ENCODE results near the gene EPHB1. TPM values are rescaled to one million over a fixed set of nuclear protein-coding genes. Genes with fewer than 3 reads are reported as not detected.

The EPHB1 gene
- total RNA-seq, 4 donors from 2014 or later: 11.1 to 14.2 (median 13.0) TPM

- no peak for TF ChIP-seq POLR2A (IDR thresholded peaks at IDR 0.05)
- intact Hi-C loops (cut with DNase I; ENCODE audit: low total_unique reads): no loop called here
- 37 to 63% methylated on average over 1 to 2 of the region's 2 CpGs for WGBS, 2 donors
- no peak for DNase-seq (ENCODE audit: low spot score in 2 of 2)
- no peak overlapping the region for H3K4me3 ChIP-seq (ENCODE audit: low read depth, poor library complexity, severe bottlenecking)
These were observed 52.3 kb downstream of the EPHB1 start for GRCh38 chr3:134847349-134847748.

GRCh38 chr3:134849561-134849960, 54.5 kb downstream of the EPHB1 start:
- DNase-seq (ENCODE audit: low spot score in 2 of 2): no peak
- 93 to 96% methylated on average over 6 of the region's 6 CpGs for WGBS, 2 donors
- no peak overlapping the region for H3K4me3 ChIP-seq (ENCODE audit: low read depth, poor library complexity, severe bottlenecking)
- intact Hi-C loops (cut with DNase I; ENCODE audit: low total_unique reads): no loop called here
- TF ChIP-seq POLR2A (IDR thresholded peaks at IDR 0.05) (no peak), CTCF (IDR thresholded peaks at IDR 0.05) (no peak)

GRCh38 chr3:134850761-134851160, 55.7 kb downstream of the EPHB1 start:
- intact Hi-C loops (cut with DNase I; ENCODE audit: low total_unique reads): no loop called here
- 82 to 94% methylated on average over 3 of the region's 3 CpGs for WGBS, 2 donors
- no peak for DNase-seq (ENCODE audit: low spot score in 2 of 2)

GRCh38 chr3:134852132-134852531, 57.1 kb downstream of the EPHB1 start:
- no peak overlapping the region for H3K4me3 ChIP-seq (ENCODE audit: low read depth, poor library complexity, severe bottlenecking)
- no peak for TF ChIP-seq POLR2A (IDR thresholded peaks at IDR 0.05)
- no peak for TF ChIP-seq CTCF (IDR thresholded peaks at IDR 0.05)
- WGBS, 2 donors: 46 to 66% methylated on average over 4 of the region's 4 CpGs
- intact Hi-C loops (cut with DNase I; ENCODE audit: low total_unique reads): no loop called here
- DNase-seq (ENCODE audit: low spot score in 2 of 2): no peak

More at GRCh38 chr3:134850761-134851160, 55.7 kb downstream of the EPHB1 start:
- no peak overlapping the region for H3K4me3 ChIP-seq (ENCODE audit: low read depth, poor library complexity, severe bottlenecking)
- no peak for TF ChIP-seq POLR2A (IDR thresholded peaks at IDR 0.05)
- no peak for TF ChIP-seq CTCF (IDR thresholded peaks at IDR 0.05)

GRCh38 chr3:134852893-134853351, 57.9 kb downstream of the EPHB1 start:
- 76 to 83% methylated on average over 4 of the region's 4 CpGs for WGBS, 2 donors
- peak in 1 of 2 donors; percentile 31 for DNase-seq (ENCODE audit: low spot score in 2 of 2)
- intact Hi-C loops (cut with DNase I; ENCODE audit: low total_unique reads): no loop called here
- H3K4me3 ChIP-seq (ENCODE audit: low read depth, poor library complexity, severe bottlenecking): no peak overlapping the region
- no peak for TF ChIP-seq CTCF (IDR thresholded peaks at IDR 0.05)
- TF ChIP-seq POLR2A (IDR thresholded peaks at IDR 0.05): no peak

GRCh38 chr3:134854254-134854653, 59.2 kb downstream of the EPHB1 start:
- intact Hi-C loops (cut with DNase I; ENCODE audit: low total_unique reads): no loop called here
- TF ChIP-seq POLR2A (IDR thresholded peaks at IDR 0.05): no peak
- TF ChIP-seq CTCF (IDR thresholded peaks at IDR 0.05): no peak
- H3K4me3 ChIP-seq (ENCODE audit: low read depth, poor library complexity, severe bottlenecking): no peak overlapping the region
- WGBS, 2 donors: 61 to 68% methylated on average over 6 of the region's 6 CpGs
- DNase-seq (ENCODE audit: low spot score in 2 of 2): peak in 1 of 2 donors; percentile 60
